HG03280 (cell line): Measurements from ENCODE around the gene DDX39A.
A peak's percentile ranks its signal among the peaks of the same experiment; 100 is the strongest.
"Not testable (repeated sequence)": the region's sequence is repeated elsewhere in the genome, so short reads cannot be mapped to it uniquely, and the experiment has no call there.

Source experiments
- ATAC-seq: cut with Tn5 transposase; IDR thresholded peaks from one replicate; pipeline ENCODE4 v1.9.1; 2021; ENCODE audit warnings: mild to moderate bottlenecking, moderate library complexity; ENCODE audit not compliant: unreplicated experiment

DDX39A gene

GRCh38 chr19:14409146-14410023 lies 9.8 kb downstream of the DDX39A start:
- ATAC-seq, result no peak

GRCh38 chr19:14408491-14409145 lies 10.5 kb downstream of the DDX39A start:
- no peak for ATAC-seq

DNA sequence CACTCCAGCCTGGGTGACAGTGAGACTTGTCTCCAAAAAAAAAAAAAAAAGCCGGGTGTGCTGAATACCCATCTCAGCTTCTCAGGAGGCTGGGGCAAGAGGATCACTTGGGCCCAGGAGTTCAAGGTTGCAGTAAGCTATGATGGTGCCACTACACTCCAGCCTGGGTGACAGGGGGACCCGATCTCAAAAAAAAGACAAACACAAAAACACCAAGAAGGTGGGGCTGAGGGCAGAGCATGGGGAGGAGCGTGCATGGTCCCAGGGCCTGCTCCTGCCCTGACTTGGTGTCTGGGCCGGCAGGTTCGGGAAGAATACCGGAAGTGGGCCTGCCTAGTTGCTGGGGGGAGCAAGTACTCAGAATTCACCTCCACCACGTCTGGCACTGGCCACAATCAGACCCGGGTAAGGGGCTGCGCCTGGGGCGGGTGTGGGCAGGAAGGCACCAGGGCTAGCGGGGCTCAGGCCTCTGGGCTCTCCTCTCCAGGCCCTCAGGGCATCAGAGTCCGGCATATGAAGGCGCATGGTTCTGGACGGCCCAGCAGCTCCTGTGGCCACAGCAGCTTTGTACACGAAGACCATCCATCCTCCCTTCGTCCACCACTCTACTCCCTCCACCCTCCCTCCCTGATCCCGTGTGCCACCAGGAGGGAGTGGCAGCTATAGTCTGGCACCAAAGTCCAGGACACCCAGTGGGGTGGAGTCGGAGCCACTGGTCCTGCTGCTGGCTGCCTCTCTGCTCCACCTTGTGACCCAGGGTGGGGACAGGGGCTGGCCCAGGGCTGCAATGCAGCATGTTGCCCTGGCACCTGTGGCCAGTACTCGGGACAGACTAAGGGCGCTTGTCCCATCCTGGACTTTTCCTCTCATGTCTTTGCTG lies 11.3 kb downstream of the DDX39A start:
- ATAC-seq, result no peak

GRCh38 chr19:14406645-14407401 lies 12.3 kb downstream of the DDX39A start:
- ATAC-seq, result no peak

DNA sequence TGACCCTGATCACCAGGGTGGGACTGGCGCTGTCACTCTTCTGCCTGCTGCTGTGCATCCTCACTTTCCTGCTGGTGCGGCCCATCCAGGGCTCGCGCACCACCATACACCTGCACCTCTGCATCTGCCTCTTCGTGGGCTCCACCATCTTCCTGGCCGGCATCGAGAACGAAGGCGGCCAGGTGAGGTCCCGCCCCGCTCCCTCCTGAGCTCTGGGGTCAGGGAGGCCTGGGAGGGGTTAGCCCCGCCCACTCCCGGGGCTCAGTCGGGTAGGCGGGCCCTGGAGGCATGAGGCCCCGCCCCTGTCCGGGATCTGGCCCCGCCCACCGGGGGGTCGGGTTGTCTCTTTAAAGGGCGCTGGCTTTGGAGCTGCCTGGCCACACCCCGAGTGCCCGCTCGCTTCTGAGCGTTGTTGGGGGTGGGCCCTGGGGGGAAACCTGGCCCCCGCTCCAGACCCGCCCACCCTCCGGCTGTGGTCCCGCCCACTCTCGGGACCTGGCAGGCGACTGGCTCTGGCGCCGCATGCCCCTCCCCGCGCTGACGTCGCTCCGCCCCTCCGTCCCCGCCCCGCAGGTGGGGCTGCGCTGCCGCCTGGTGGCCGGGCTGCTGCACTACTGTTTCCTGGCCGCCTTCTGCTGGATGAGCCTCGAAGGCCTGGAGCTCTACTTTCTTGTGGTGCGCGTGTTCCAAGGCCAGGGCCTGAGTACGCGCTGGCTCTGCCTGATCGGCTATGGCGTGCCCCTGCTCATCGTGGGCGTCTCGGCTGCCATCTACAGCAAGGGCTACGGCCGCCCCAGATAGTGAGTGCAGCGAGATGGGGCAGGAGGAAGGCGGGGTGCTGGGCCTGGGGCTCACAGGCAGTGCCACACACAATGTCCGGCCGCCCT lies 13.1 kb downstream of the DDX39A start:
- peak; percentile 75 for ATAC-seq

DNA sequence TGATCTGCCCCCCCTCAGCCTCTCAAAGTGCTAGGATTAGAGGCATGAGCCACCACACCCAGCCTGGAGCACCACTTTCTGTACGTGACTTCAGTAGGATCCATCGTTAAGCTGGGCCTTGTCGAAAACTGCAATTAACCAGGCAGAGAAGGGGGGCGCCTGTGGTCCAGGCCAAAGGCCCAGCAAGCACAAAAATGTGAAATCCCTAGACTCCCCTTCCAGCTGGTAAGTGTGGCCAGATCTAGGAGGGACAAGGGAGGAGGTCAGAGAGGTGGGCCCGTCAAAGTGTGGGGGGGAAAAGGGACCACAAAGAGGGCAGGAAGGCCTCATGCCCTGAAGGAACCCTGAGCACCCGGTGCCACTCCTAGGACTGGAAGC lies 13.8 kb downstream of the DDX39A start:
- no peak for ATAC-seq

- no peak for ATAC-seq
These were observed 14.8 kb downstream of the DDX39A start for GRCh38 chr19:14404312-14404711.

DNA sequence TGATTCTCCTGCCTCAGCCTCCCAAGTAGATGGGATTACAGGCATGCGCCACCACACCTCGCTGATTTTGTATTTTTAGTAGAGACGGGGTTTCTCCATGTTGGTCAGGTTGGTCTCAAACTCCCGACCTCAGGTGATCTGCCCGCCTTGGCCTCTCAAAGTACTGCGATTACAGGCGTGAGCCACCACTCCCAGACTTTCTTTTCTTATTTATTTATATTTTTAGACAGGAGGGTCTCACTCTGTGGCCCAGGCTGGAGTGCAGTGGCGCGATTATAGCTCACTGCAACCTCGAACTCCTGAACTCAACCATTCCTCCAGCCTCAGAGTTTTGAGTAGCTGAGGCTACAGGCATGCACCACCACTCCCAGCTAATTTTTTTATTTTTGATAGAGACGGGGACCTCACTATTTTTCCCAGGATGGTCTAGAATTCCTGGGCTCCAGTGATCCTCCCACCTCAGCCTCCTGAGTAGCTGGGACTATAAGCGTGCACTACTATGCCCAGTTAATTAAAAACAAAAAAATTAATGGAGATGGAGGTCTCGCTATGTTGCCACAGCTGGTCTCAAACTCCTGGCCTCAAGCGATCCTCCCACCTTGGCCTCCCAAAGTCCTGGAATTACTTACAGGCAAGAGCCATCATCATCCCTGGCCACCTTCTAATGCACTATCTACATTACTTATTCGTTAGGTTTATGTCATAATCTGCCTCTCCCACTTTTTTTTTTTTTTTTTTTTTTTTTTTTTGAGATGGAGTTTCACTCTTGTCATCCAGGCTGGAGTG lies 15.8 kb downstream of the DDX39A start:
- ATAC-seq, result not testable (repeated sequence)

- ATAC-seq, result no peak
These were observed 16.6 kb downstream of the DDX39A start for GRCh38 chr19:14402332-14403144.

GRCh38 chr19:14401468-14402195 lies 17.5 kb downstream of the DDX39A start:
- ATAC-seq, result no peak

DNA sequence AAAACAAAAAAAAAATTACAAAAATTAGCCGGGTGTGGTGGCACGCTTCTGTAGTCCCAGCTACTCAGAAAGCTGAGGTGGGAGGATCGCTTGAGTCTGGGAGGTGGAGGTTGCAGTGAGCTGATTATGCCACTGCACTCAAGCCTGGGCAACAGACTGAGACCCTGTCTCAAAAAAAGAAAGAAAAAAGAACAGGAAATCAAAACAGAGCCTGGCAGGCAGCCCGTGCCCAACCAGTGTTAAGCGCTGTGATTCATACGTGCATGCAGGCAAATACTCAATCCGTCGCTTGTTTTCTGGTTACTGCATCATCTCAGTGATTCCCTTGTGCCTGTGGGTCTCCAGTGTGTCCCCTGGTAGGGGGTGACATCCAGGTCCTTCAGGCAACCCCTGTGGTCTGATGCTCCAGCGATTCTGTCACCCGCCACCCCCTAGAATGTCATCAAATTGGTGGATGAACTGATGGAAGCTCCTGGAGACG lies 18.1 kb downstream of the DDX39A start:
- ATAC-seq, result no peak

DNA sequence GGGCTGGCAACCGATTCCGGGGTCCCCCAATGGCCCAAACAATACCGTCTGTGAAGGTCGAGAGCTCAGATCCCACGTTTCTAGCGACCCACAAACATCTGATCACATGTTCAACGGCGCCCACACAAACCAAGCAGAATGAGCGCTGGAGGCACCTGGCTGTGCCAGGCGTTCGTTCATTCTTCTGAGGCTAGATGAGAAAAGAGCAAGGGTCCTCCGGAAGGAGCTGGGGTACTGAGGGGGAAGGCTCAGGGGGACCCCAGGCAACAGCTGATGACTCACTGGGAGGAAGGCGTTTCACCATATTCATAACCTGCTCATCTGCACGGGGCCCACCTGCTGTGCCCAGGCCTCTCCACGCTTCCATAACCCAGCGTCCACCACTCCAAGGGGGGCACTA lies 22.0 kb downstream of the DDX39A start:
- not testable (repeated sequence) for ATAC-seq

GRCh38 chr19:14396730-14397129 lies 22.4 kb downstream of the DDX39A start:
- not testable (repeated sequence) for ATAC-seq

- no peak for ATAC-seq
These were observed 23.3 kb downstream of the DDX39A start for GRCh38 chr19:14395710-14396336.

GRCh38 chr19:14395262-14395661 lies 23.9 kb downstream of the DDX39A start:
- ATAC-seq, result no peak

DNA sequence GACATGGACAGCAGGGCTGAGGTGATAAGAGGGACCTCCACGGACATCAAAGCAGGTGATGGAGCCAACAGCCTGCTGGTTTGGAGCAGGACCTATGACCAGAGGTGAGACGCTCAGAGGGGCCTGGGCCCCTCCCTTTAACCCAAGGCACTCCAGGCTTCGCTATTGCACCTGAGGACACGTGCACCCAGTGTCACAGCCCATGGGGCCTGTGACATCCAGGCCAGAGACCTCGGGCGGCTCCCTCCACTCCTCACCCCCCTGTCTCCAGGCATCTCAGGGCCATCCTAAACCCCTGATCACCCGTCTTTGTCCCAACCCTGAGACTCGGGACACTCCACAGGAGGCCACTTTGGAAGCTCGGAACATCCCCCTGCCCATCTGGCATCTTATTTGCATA lies 25.0 kb downstream of the DDX39A start:
- ATAC-seq, result no peak

GRCh38 chr19:14393329-14393728 lies 25.8 kb downstream of the DDX39A start:
- ATAC-seq, result no peak
